KOPT-K1 (cell line): ENCODE results near the gene ANKRD28.
"Not testable (repeated sequence)": the region's sequence is repeated elsewhere in the genome, so short reads cannot be mapped to it uniquely, and the experiment has no call there.

ENCODE experiments used
- H3K27ac ChIP-seq: fragments of 200-600 bp; sonication (generic); 2 replicates; pipeline ENCODE4 v1.5.1; 2016; ENCODE audit warnings: antibody characterized with exemption, mild to moderate bottlenecking, low read depth, low read length; ENCODE audit not compliant: poor library complexity, severe bottlenecking
- H3K36me3 ChIP-seq: fragments of 200-600 bp; sonication (generic); 2 replicates; pipeline ENCODE4 v1.5.1; 2017; ENCODE audit warnings: antibody characterized with exemption, mild to moderate bottlenecking, low read length, moderate library complexity; ENCODE audit not compliant: insufficient read depth
- H3K9me3 ChIP-seq: fragments of 200-600 bp; sonication (generic); 2 replicates; pipeline ENCODE4 v1.5.1; 2017; ENCODE audit warnings: antibody characterized with exemption, low read length, mild to moderate bottlenecking; ENCODE audit not compliant: insufficient read depth, poor library complexity, severe bottlenecking

Gene ANKRD28

GRCh38 chr3:15742236-15742635 lies 55.5 kb downstream of the ANKRD28 start:
- H3K36me3 ChIP-seq, result peaks cover 77% of the 10 kb centered on the region
- H3K27ac ChIP-seq, result not testable (repeated sequence)
- peaks cover 57% of the 10 kb centered on the region for H3K9me3 ChIP-seq

- not testable (repeated sequence) for H3K27ac ChIP-seq
- peaks cover 86% of the 10 kb centered on the region for H3K36me3 ChIP-seq
- H3K9me3 ChIP-seq, result peaks cover 48% of the 10 kb centered on the region
These were observed 59.2 kb downstream of the ANKRD28 start for GRCh38 chr3:15738616-15739005.

- Histone ChIP-seq H3K9me3 (no peaks in the 10 kb centered on the region), H3K36me3 (peaks cover 98% of the 10 kb centered on the region), H3K27ac (no peak overlapping the region)
These were observed 66.8 kb downstream of the ANKRD28 start for GRCh38 chr3:15731024-15731423.

- Histone ChIP-seq H3K36me3 (peaks cover 98% of the 10 kb centered on the region), H3K9me3 (no peaks in the 10 kb centered on the region), H3K27ac (no peak overlapping the region)
These were observed 69.0 kb downstream of the ANKRD28 start for GRCh38 chr3:15728766-15729165.

- Histone ChIP-seq H3K9me3 (no peaks in the 10 kb centered on the region), H3K36me3 (peaks cover 98% of the 10 kb centered on the region), H3K27ac (no peak overlapping the region)
These were observed 70.9 kb downstream of the ANKRD28 start for GRCh38 chr3:15726881-15727280.

GRCh38 chr3:15726043-15726442 lies 71.7 kb downstream of the ANKRD28 start:
- H3K9me3 ChIP-seq, result no peaks in the 10 kb centered on the region
- no peak overlapping the region for H3K27ac ChIP-seq
- peaks cover 98% of the 10 kb centered on the region for H3K36me3 ChIP-seq

GRCh38 chr3:15724446-15724845 lies 73.3 kb downstream of the ANKRD28 start:
- Histone ChIP-seq H3K9me3 (no peaks in the 10 kb centered on the region), H3K27ac (no peak overlapping the region), H3K36me3 (peaks cover 98% of the 10 kb centered on the region)

GRCh38 chr3:15723624-15723884 lies 74.2 kb downstream of the ANKRD28 start:
- H3K9me3 ChIP-seq, result no peaks in the 10 kb centered on the region
- H3K27ac ChIP-seq, result no peak overlapping the region
- peaks cover 98% of the 10 kb centered on the region for H3K36me3 ChIP-seq

- H3K36me3 ChIP-seq, result peaks cover 98% of the 10 kb centered on the region
These were observed 74.7 kb downstream of the ANKRD28 start for GRCh38 chr3:15722877-15723623.

GRCh38 chr3:15716178-15716577 lies 81.6 kb downstream of the ANKRD28 start:
- Histone ChIP-seq H3K36me3 (peaks cover 89% of the 10 kb centered on the region), H3K27ac (no peak overlapping the region), H3K9me3 (no peaks in the 10 kb centered on the region)

More at GRCh38 chr3:15722877-15723623, 74.7 kb downstream of the ANKRD28 start:
- Histone ChIP-seq H3K9me3 (no peaks in the 10 kb centered on the region), H3K27ac (no peak overlapping the region)

GRCh38 chr3:15714448-15714847 lies 83.3 kb downstream of the ANKRD28 start:
- Histone ChIP-seq H3K27ac (no peak overlapping the region), H3K9me3 (no peaks in the 10 kb centered on the region), H3K36me3 (peaks cover 89% of the 10 kb centered on the region)

GRCh38 chr3:15713364-15713763 lies 84.4 kb downstream of the ANKRD28 start:
- Histone ChIP-seq H3K36me3 (peaks cover 89% of the 10 kb centered on the region), H3K27ac (no peak overlapping the region), H3K9me3 (no peaks in the 10 kb centered on the region)

- no peaks in the 10 kb centered on the region for H3K9me3 ChIP-seq
- H3K36me3 ChIP-seq, result peaks cover 88% of the 10 kb centered on the region
- H3K27ac ChIP-seq, result no peak overlapping the region
These were observed 86.5 kb downstream of the ANKRD28 start for GRCh38 chr3:15711281-15711680.

- H3K27ac ChIP-seq, result no peak overlapping the region
- no peaks in the 10 kb centered on the region for H3K9me3 ChIP-seq
- peaks cover 96% of the 10 kb centered on the region for H3K36me3 ChIP-seq
These were observed 88.7 kb downstream of the ANKRD28 start for GRCh38 chr3:15708882-15709677.

- H3K27ac ChIP-seq, result no peak overlapping the region
- H3K36me3 ChIP-seq, result peaks cover 96% of the 10 kb centered on the region
- no peaks in the 10 kb centered on the region for H3K9me3 ChIP-seq
These were observed 90.0 kb downstream of the ANKRD28 start for GRCh38 chr3:15707779-15708178.

GRCh38 chr3:15703346-15703745 lies 94.4 kb downstream of the ANKRD28 start:
- Histone ChIP-seq H3K27ac (no peak overlapping the region), H3K9me3 (no peaks in the 10 kb centered on the region), H3K36me3 (peaks cover 81% of the 10 kb centered on the region)
